T-cell (primary cell): ENCODE results near the gene QRICH2. TPM values are rescaled to one million over a fixed set of nuclear protein-coding genes. Genes with fewer than 3 reads are reported as not detected.
"Not testable (repeated sequence)": the region's sequence is repeated elsewhere in the genome, so short reads cannot be mapped to it uniquely, and the experiment has no call there.

Experiments used
- ATAC-seq, 4 experiments: fragments of 200-7000 bp in 3 of 4; fragments of 150-1000 bp in 1 of 4; cut with Tn5 transposase; replicated peaks in 1 of 4; 1 replicate in 3 of 4; 2 replicates in 1 of 4; pipeline ENCODE4 v1.10.0; 2021; ENCODE audit warnings: moderate library complexity in 3 of 4, mild to moderate bottlenecking in 2 of 4, moderate number of reproducible peaks in 1 of 4
- CTCF ChIA-PET, 2 donors: fragments of 300-600 bp; sonication (Branson Sonifier 250); formaldehyde crosslinking; loops; one replicate each; lab custom pipeline; 2022; ENCODE audit warnings: antibody characterized with exemption in 2 of 2; lab: Charles Lee
- POLR2A ChIA-PET, 2 donors: fragments of 300-600 bp; sonication (Branson Sonifier 250); formaldehyde crosslinking; loops; one replicate each; lab custom pipeline; 2022; ENCODE audit warnings: antibody characterized with exemption in 2 of 2; lab: Charles Lee
- DNase-seq, 35 experiments: peaks; one replicate each; pipeline versions ENCODE4 v3.0.0 to v3.0.0-alpha.2; 2013 to 2023
- H3K27ac ChIP-seq: one replicate; pipeline ENCODE4 v1.5.1; 2013; ENCODE audit warnings: low read length
- H3K27me3 ChIP-seq, 2 experiments: replicated peaks in 1 of 2; 1 replicate in 1 of 2; 2 replicates in 1 of 2; pipeline versions ENCODE4 v1.6.1 to v1.7.0; 2013; ENCODE audit warnings: low read length in 1 of 2, mixed read lengths in 1 of 2; ENCODE audit not compliant: control insufficient read depth in 2 of 2, insufficient read depth in 2 of 2; ENCODE audit errors: extremely low read depth in 1 of 2
- H3K36me3 ChIP-seq, 2 donors: 1 replicate in 1 of 2; 2 replicates in 1 of 2; pipeline versions ENCODE4 v1.6.1 to v1.7.0; 2013; ENCODE audit warnings: low read length in 1 of 2; ENCODE audit not compliant: control insufficient read depth in 2 of 2, insufficient read depth in 1 of 2; ENCODE audit errors: extremely low read depth in 1 of 2
- H3K4me1 ChIP-seq, 2 experiments: 1 replicate in 1 of 2; 2 replicates in 1 of 2; pipeline versions ENCODE4 v1.6.1 to v1.7.0; 2013; ENCODE audit warnings: low read length in 2 of 2, mixed read lengths in 1 of 2; ENCODE audit not compliant: insufficient read depth in 2 of 2, control insufficient read depth in 1 of 2; ENCODE audit errors: extremely low read depth in 1 of 2
- H3K4me3 ChIP-seq, 2 donors: 1 replicate in 1 of 2; 2 replicates in 1 of 2; pipeline versions ENCODE4 v1.5.1 to v1.7.0; 2013; ENCODE audit warnings: mild to moderate bottlenecking in 2 of 2, low read length in 1 of 2, moderate library complexity in 1 of 2; ENCODE audit not compliant: control insufficient read depth in 1 of 2; ENCODE audit errors: extremely low read depth in 1 of 2
- H3K9me3 ChIP-seq: 2 replicates; pipeline ENCODE4 v1.7.0; 2013
- H3K27ac Mint-ChIP-seq, 2 donors: one replicate each; pipeline ENCODE4 v1.8.0; 2020 to 2021; ENCODE audit warnings: mild to moderate bottlenecking in 2 of 2, mixed read lengths in 2 of 2
- H3K27me3 Mint-ChIP-seq, 2 donors: one replicate each; pipeline ENCODE4 v1.8.0; 2021 to 2022; ENCODE audit warnings: mixed read lengths in 2 of 2
- H3K36me3 Mint-ChIP-seq: one replicate; pipeline ENCODE4 v1.8.0; 2021; ENCODE audit warnings: mixed read lengths
- H3K4me1 Mint-ChIP-seq, 3 donors: one replicate each; pipeline ENCODE4 v1.8.0; 2020 to 2022; ENCODE audit warnings: mixed read lengths in 3 of 3, mild to moderate bottlenecking in 1 of 3
- H3K4me3 Mint-ChIP-seq, 3 donors: one replicate each; pipeline ENCODE4 v1.8.0; 2020 to 2022; ENCODE audit warnings: mild to moderate bottlenecking in 3 of 3, mixed read lengths in 3 of 3, moderate library complexity in 3 of 3
- H3K9me3 Mint-ChIP-seq, 3 donors: one replicate each; pipeline ENCODE4 v1.8.0; 2020 to 2022; ENCODE audit warnings: mixed read lengths in 3 of 3
- whole genome bisulfite sequencing: methylation state at CpG from one replicate; pipeline ENCODE4 v1.1.5; 2013; ENCODE audit warnings: missing lambda C conversion rate; ENCODE audit not compliant: insufficient coverage; 5-methylcytosine and 5-hydroxymethylcytosine counted together
- total RNA-seq, 35 experiments: library from RNA in 6 of 35; stranded (reverse) in 6 of 35; fragments of 120-200 nt in 1 of 35; gene quantifications; one replicate each; pipeline versions ENCODE4 v1.2.1 to v1.2.4 and lab custom pipeline; 2013 to 2026

The QRICH2 gene
- total RNA-seq, 5 donors from 2014 or later (not counting 1 experiment from before 2014, with no cell fraction given) = 3.0 to 4.3 (median 3.4) TPM

DNA sequence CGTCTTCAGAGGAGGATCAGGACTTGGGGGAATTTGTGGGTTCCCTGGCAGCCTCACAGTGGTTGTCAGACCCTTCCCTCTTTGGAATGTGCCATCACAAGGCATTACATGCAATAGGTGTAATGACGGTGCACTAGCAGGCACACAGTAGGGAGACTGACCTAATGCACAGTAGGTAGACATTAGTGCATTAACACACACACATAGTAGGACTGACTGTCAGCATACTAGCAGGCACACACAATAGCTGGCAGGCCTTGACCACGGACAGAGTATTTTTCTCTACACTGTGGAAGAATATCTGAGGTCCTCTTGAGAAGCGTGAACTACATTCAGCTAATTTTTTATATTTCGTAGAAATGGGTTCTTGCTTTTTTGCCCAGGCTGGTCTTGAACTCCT lies 53.8 kb downstream of the QRICH2 start:
- H3K27ac ChIP-seq = peak overlapping the region; percentile 68
- H3K9me3 ChIP-seq = no peaks in the 10 kb centered on the region
- ChIA-PET CTCF (interaction anchor here in 1 of 2 donors (0.5 kb wide), 1 partner anchor 346 kb away, joined by 3 read pairs; no protein-coding TSS in a partner anchor), POLR2A (interaction anchor here (0.6 to 0.7 kb wide), 3 partner anchors 24 to 1801 kb away, joined by 4 to 6 read pairs (median 5); no protein-coding TSS in a partner anchor)
- Mint-ChIP-seq H3K27me3 (no peaks in the 10 kb centered on the region), H3K4me3 (no peak overlapping the region), H3K27ac (peak overlapping the region; percentile 74 to 79), H3K4me1 (peaks cover 51 to 56% (median 54%) of the 10 kb centered on the region in 3 donors), H3K9me3 (peaks cover 2 to 3% (median 3%) of the 10 kb centered on the region in 3 donors), H3K36me3 (no peaks in the 10 kb centered on the region)
- H3K4me1 ChIP-seq = peaks cover 33 to 49% of the 10 kb centered on the region in 2 experiments
- H3K27me3 ChIP-seq = no peaks in the 10 kb centered on the region
- no peak for DNase-seq
- no peak for ATAC-seq
- WGBS = 100% methylated on average over 3 of the region's 5 CpGs
- no peaks in the 10 kb centered on the region for H3K36me3 ChIP-seq
- H3K4me3 ChIP-seq = no peak overlapping the region

DNA sequence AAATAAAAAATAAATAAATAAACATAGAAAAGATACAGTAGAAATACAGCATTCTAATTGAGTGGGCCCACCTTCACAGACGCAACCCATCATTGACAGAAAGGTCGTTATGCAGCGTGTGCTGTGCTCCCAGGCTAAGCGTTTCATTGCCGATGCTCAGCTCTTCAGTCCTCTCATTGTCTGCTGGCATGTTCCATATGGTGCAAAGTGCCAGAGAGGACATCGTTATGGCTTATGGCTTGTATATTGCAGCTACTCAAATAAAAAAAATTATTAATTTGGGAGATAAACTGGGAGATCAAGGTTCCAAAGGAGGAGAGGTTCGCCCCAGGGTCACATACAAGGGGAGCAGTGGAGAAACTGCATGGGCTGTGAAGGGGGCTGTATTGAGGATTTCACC lies 54.2 kb downstream of the QRICH2 start:
- 93% methylated on average over 6 of the region's 7 CpGs for WGBS
- Histone ChIP-seq H3K4me3 (no peak overlapping the region), H3K27me3 (no peaks in the 10 kb centered on the region), H3K27ac (peak overlapping the region; percentile 68), H3K9me3 (no peaks in the 10 kb centered on the region), H3K36me3 (no peaks in the 10 kb centered on the region), H3K4me1 (peaks cover 33 to 49% of the 10 kb centered on the region in 2 experiments)
- DNase-seq (no peak), ATAC-seq (no peak)
- no peaks in the 10 kb centered on the region for H3K27me3 Mint-ChIP-seq
- H3K4me1 Mint-ChIP-seq = peaks cover 51 to 56% (median 54%) of the 10 kb centered on the region in 3 donors
- ChIA-PET POLR2A (no interaction called here), CTCF (no interaction called here)
- peaks cover 2 to 3% (median 3%) of the 10 kb centered on the region in 3 donors for H3K9me3 Mint-ChIP-seq
- peak overlapping the region; percentile 74 to 79 for H3K27ac Mint-ChIP-seq
- H3K36me3 Mint-ChIP-seq = no peaks in the 10 kb centered on the region
- no peak overlapping the region for H3K4me3 Mint-ChIP-seq

DNA sequence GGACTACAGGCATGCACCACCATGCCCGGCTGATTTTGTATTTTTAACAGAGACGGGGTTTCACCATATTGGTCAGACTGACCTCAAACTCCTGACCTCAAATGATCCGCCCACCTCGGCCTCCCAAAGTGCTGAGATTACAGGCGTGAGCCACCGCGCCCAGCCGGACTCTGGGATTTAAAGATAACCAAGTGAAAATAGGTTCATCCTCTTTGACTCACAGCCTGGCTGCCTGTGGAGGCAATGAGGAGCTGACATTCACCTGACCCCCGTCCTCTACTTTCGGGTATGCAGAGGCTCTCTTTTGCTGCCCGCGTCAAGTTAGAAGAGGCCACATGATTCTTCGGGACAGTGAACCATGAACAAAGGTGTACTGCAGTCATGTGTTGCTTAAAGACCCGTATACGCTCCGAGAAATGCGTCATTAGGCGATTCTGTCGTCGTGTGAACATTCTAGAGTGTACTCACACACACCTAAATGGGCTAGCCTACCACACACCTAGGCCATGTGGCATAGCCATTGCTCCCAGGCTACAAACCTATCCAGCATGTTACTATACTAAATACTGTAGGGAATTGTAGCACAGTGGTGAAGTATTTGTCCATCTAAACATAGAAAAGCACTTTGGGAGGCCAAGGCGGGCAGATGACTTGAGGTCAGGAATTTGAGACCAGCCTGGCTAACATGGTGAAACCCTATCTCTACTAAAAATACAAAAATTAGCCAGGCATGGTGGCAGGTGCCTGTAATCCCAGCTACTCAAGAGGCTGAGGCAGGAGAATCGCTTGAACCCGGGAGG lies 54.9 kb downstream of the QRICH2 start:
- H3K27me3 ChIP-seq, H3K9me3 Mint-ChIP-seq, CTCF ChIA-PET, H3K9me3 ChIP-seq, POLR2A ChIA-PET, H3K36me3 Mint-ChIP-seq, DNase-seq, H3K4me3 ChIP-seq, ATAC-seq, H3K27me3 Mint-ChIP-seq, H3K36me3 ChIP-seq: not testable (repeated sequence)
- 93% methylated on average over 17 of the region's 23 CpGs for WGBS
- Histone ChIP-seq H3K4me1 (peaks cover 33 to 49% of the 10 kb centered on the region in 2 experiments), H3K27ac (peak overlapping the region; percentile 68)
- peak overlapping the region; percentile 95 to 97 for H3K27ac Mint-ChIP-seq
- H3K4me3 Mint-ChIP-seq = peak overlapping the region; percentile 65 to 75 (median 71)
- H3K4me1 Mint-ChIP-seq = peaks cover 55 to 59% (median 56%) of the 10 kb centered on the region in 3 donors

DNA sequence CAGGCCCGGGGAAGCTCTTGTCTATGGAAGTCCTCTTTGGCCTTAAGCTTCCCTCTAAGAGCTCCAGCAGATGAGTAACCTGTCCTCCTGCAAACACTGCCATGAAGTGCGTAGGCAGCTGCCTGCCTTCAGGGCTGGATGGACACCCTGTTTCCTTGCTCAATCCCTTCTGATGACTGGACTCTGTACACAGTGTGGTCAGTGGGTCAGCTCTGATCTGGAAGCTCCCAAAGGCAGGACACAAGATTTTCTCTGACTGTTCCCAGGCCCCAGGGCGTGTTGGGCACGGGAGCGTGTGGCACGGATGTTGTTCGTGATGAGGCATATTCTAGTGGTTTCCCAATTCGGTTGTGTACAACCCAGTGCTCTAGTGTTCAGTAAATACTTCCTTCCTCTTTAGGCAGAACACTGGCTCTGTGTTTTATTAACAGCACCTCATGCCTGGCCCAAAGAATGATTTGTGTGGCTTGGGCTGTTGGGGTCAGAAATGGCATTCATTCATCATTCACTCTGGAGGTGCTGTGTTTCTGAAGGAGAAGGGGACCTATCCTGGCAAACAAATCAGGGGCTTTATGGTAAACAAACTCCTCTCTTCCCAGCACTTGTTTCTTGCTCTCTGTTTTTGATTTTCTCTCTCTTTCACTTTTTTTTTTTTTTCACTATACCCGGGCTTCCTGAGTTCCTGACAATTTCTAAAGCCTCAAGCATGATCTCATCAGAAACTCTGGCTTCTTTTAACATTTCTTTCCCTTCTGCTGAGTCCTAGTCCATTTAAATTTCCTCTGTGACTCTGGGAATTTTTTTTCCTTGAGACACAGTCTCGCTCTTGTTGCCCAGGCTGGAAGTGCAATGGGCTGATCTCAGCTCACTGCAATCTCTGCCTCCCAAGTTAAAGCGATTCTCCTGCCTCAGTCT lies 55.8 kb downstream of the QRICH2 start:
- H3K27ac Mint-ChIP-seq = peak overlapping the region; percentile 95 to 97
- peaks cover 33 to 51% of the 10 kb centered on the region in 2 experiments for H3K4me1 ChIP-seq
- peak overlapping the region; percentile 65 to 75 (median 71) for H3K4me3 Mint-ChIP-seq
- no peaks in the 10 kb centered on the region for H3K9me3 ChIP-seq
- peak overlapping the region; percentile 18 to 29 for H3K4me3 ChIP-seq
- H3K9me3 Mint-ChIP-seq = peaks cover 2 to 3% (median 3%) of the 10 kb centered on the region in 3 donors
- peaks cover 62 to 66% (median 63%) of the 10 kb centered on the region in 3 donors for H3K4me1 Mint-ChIP-seq
- POLR2A ChIA-PET = no interaction called here
- H3K36me3 Mint-ChIP-seq = no peaks in the 10 kb centered on the region
- no peaks in the 10 kb centered on the region for H3K27me3 ChIP-seq
- H3K27me3 Mint-ChIP-seq = no peaks in the 10 kb centered on the region
- 39% methylated on average over 5 of the region's 11 CpGs for WGBS
- DNase-seq = peak in 7 of 35 experiments; percentile 18 to 63 (median 46)
- CTCF ChIA-PET = no interaction called here
- H3K36me3 ChIP-seq = no peaks in the 10 kb centered on the region
- H3K27ac ChIP-seq = peak overlapping the region; percentile 68
- peak; percentile 72 to 93 (median 90) for ATAC-seq

DNA sequence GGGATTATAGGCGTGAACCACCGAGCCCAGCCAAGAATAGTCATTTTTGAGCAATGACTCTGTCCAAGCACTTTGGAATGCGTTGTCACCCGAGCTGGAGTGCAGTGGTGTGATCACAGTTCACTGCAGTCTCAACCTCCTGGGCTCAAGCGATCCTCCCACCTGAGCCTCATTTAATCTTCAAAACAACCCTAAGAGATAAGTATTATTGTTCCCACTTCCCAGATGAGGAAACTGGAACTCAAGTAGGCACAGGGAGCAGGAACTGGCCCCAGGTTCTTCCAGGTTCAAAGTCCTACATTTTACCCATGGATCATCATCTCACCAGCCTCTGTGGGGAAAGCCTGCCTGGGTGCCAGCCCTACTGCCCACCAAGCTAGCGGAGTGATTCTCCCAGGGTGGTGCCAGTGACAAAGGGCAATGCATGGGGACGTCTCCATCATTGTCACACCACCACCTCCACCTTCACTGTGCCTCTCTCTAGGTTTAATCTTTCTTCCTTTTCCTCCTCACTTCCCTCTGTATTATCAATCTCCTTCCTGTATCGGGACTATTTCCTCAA lies 56.5 kb downstream of the QRICH2 start:
- Histone ChIP-seq H3K4me1 (peaks cover 36 to 56% of the 10 kb centered on the region in 2 experiments), H3K27me3 (no peaks in the 10 kb centered on the region), H3K27ac (peak overlapping the region; percentile 68), H3K4me3 (no peak overlapping the region), H3K9me3 (no peaks in the 10 kb centered on the region), H3K36me3 (no peaks in the 10 kb centered on the region)
- ChIA-PET CTCF (no interaction called here), POLR2A (no interaction called here)
- Mint-ChIP-seq H3K4me3 (peak overlapping the region; percentile 65 to 75 (median 71)), H3K36me3 (no peaks in the 10 kb centered on the region), H3K4me1 (peaks cover 61 to 66% (median 63%) of the 10 kb centered on the region in 3 donors), H3K27me3 (no peaks in the 10 kb centered on the region), H3K9me3 (no peaks in the 10 kb centered on the region), H3K27ac (peak overlapping the region; percentile 95 to 97)
- ATAC-seq (peak; percentile 2 to 27 (median 14)), DNase-seq (no peak)
- WGBS = 78% methylated on average over 6 of the region's 8 CpGs

DNA sequence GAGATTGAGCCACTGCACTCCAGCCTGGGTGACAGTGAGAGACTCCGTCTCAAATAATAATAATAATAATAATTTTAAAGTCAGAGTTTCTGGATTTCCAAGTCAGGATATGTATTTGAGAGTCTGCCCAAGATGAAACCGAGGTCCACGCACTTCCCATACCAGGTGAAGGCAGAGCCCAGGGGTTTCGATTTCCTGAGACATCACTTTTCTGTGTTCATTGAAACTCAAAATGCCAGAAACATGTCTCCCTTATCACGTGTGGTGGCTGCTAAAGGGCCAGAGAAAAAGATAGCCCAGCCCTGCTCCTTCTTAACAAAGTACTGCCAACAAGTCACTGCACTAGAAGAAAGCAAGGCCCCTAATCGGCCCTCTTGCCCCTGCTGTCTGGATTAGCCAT lies 57.9 kb downstream of the QRICH2 start:
- H3K36me3 Mint-ChIP-seq = no peaks in the 10 kb centered on the region
- no peak overlapping the region for H3K4me3 Mint-ChIP-seq
- Histone ChIP-seq H3K27me3 (no peaks in the 10 kb centered on the region), H3K4me3 (no peak overlapping the region), H3K27ac (no peak overlapping the region), H3K9me3 (no peaks in the 10 kb centered on the region), H3K4me1 (peaks cover 33 to 57% of the 10 kb centered on the region in 2 experiments), H3K36me3 (no peaks in the 10 kb centered on the region)
- peak overlapping the region; percentile 10 to 95 for H3K27ac Mint-ChIP-seq
- ChIA-PET POLR2A (no interaction called here), CTCF (no interaction called here)
- WGBS = 100% methylated on average over 2 of the region's 6 CpGs
- H3K9me3 Mint-ChIP-seq = no peaks in the 10 kb centered on the region
- ATAC-seq (no peak), DNase-seq (no peak)
- peaks cover 57 to 64% (median 59%) of the 10 kb centered on the region in 3 donors for H3K4me1 Mint-ChIP-seq
- no peaks in the 10 kb centered on the region for H3K27me3 Mint-ChIP-seq
